CD14-positive monocyte (primary cell): ENCODE data around the gene MDFIC. TPM values are rescaled to one million over a fixed set of nuclear protein-coding genes. Genes with fewer than 3 reads are reported as not detected.

Experiments used
- DNase-seq, 3 donors: peaks; one replicate each; pipeline ENCODE4 v3.0.0-alpha.2; 2011 to 2022
- H2AFZ ChIP-seq: 2 replicates; pipeline ENCODE4 v1.6.0; 2012; ENCODE audit warnings: mild to moderate bottlenecking, low read depth, low read length, inconsistent platforms; ENCODE audit not compliant: insufficient read depth, poor library complexity, severe bottlenecking
- H3K27ac ChIP-seq, 2 donors: 1 replicate in 1 of 2; 2 replicates in 1 of 2; pipeline ENCODE4 v1.5.1; 2012 to 2013; ENCODE audit warnings: low read length in 2 of 2, control low read depth in 1 of 2, inconsistent platforms in 1 of 2, low read depth in 1 of 2, mild to moderate bottlenecking in 1 of 2
- H3K27me3 ChIP-seq, 2 donors: one replicate each; pipeline versions ENCODE4 v1.6.0 to v1.6.1; 2011 to 2013; ENCODE audit warnings: low read length in 2 of 2; ENCODE audit not compliant: control insufficient read depth in 2 of 2, insufficient read depth in 2 of 2
- H3K36me3 ChIP-seq, 2 donors: replicated peaks in 1 of 2; 1 replicate in 1 of 2; 2 replicates in 1 of 2; pipeline versions ENCODE4 v1.5.1 to v1.6.1; 2012 to 2013; ENCODE audit warnings: low read length in 2 of 2, control low read depth in 1 of 2, inconsistent platforms in 1 of 2, mild to moderate bottlenecking in 1 of 2; ENCODE audit not compliant: insufficient read depth in 2 of 2, control insufficient read depth in 1 of 2
- H3K4me1 ChIP-seq, 2 donors: 1 replicate in 1 of 2; 2 replicates in 1 of 2; pipeline versions ENCODE4 v1.5.1 to v1.6.1; 2012 to 2013; ENCODE audit warnings: low read length in 2 of 2, control low read depth in 1 of 2, inconsistent platforms in 1 of 2, mild to moderate bottlenecking in 1 of 2, moderate library complexity in 1 of 2; ENCODE audit not compliant: insufficient read depth in 2 of 2, control insufficient read depth in 1 of 2
- H3K4me2 ChIP-seq: replicated peaks from 2 replicates; pipeline ENCODE3; 2012; ENCODE audit warnings: low read length, moderate library complexity, mild to moderate bottlenecking; ENCODE audit not compliant: poor library complexity, severe bottlenecking; ENCODE audit errors: extremely low read depth
- H3K4me3 ChIP-seq, 3 experiments: fragments of 200-600 bp in 1 of 3; sonication (generic) in 1 of 3; replicated peaks in 1 of 3; 1 replicate in 2 of 3; 2 replicates in 1 of 3; pipeline ENCODE4 v1.5.1; 2011 to 2013; ENCODE audit warnings: low read length in 3 of 3, mild to moderate bottlenecking in 3 of 3, control low read depth in 2 of 3, low read depth in 2 of 3, inconsistent platforms in 1 of 3, moderate library complexity in 1 of 3
- H3K79me2 ChIP-seq: 2 replicates; pipeline ENCODE4 v1.6.0; 2012; ENCODE audit warnings: mild to moderate bottlenecking, control low read depth, inconsistent platforms, low read length, moderate library complexity; ENCODE audit not compliant: insufficient read depth
- H3K9ac ChIP-seq: 2 replicates; pipeline ENCODE4 v1.6.0; 2017; ENCODE audit warnings: low read length, mild to moderate bottlenecking; ENCODE audit not compliant: insufficient read depth, poor library complexity, severe bottlenecking
- H3K9me3 ChIP-seq, 2 donors: replicated peaks in 1 of 2; 1 replicate in 1 of 2; 2 replicates in 1 of 2; pipeline versions ENCODE4 v1.5.1 to v1.6.1; 2012 to 2013; ENCODE audit warnings: low read length in 2 of 2, control low read depth in 1 of 2; ENCODE audit not compliant: control insufficient read depth in 1 of 2, insufficient read depth in 1 of 2
- H4K20me1 ChIP-seq: 2 replicates; pipeline ENCODE4 v1.6.0; 2012; ENCODE audit warnings: mild to moderate bottlenecking, low read length, control low read depth, moderate library complexity; ENCODE audit not compliant: insufficient read depth
- H3K27ac Mint-ChIP-seq, 7 donors: one replicate each; pipeline ENCODE4 v1.8.0; 2020; ENCODE audit warnings: mild to moderate bottlenecking in 7 of 7, mixed read lengths in 7 of 7, moderate library complexity in 6 of 7, inconsistent platforms in 2 of 7
- H3K27me3 Mint-ChIP-seq, 3 donors: one replicate each; pipeline ENCODE4 v1.8.0; 2021 to 2022; ENCODE audit warnings: low read depth in 3 of 3, mild to moderate bottlenecking in 3 of 3, mixed read lengths in 3 of 3, moderate library complexity in 3 of 3, inconsistent platforms in 1 of 3
- H3K36me3 Mint-ChIP-seq, 2 donors: one replicate each; pipeline ENCODE4 v1.8.0; 2020; ENCODE audit warnings: mixed read lengths in 2 of 2, inconsistent platforms in 1 of 2, mild to moderate bottlenecking in 1 of 2
- H3K4me1 Mint-ChIP-seq: one replicate; pipeline ENCODE4 v1.8.0; 2020; ENCODE audit warnings: mild to moderate bottlenecking, mixed read lengths
- H3K4me3 Mint-ChIP-seq, 2 donors: one replicate each; pipeline ENCODE4 v1.8.0; 2020; ENCODE audit warnings: mild to moderate bottlenecking in 2 of 2, mixed read lengths in 2 of 2, moderate library complexity in 1 of 2
- H3K9me3 Mint-ChIP-seq, 7 donors: one replicate each; pipeline ENCODE4 v1.8.0; 2020 to 2022; ENCODE audit warnings: mixed read lengths in 7 of 7, mild to moderate bottlenecking in 6 of 7, moderate library complexity in 6 of 7, inconsistent platforms in 2 of 7
- CTCF ChIP-seq: fragments of 200-600 bp; IDR thresholded peaks from one replicate; pipeline ENCODE4 v1.8.0; 2022; ENCODE audit warnings: antibody characterized with exemption, mild to moderate bottlenecking
- WGBS: methylation state at CpG from one replicate; pipeline ENCODE4 v1.1.5; 2013; ENCODE audit warnings: missing lambda C conversion rate; ENCODE audit not compliant: insufficient coverage; 5-methylcytosine and 5-hydroxymethylcytosine counted together
- intact Hi-C, 2 donors: fragments of 100-400 bp; cut with micrococcal nuclease; formaldehyde crosslinking; loops; one replicate each; pipeline versions ENCODE4 v1.15.0 to v1.15.1; 2023
- polyA plus RNA-seq, 3 donors: library from polyadenylated mRNA; depleted of rRNA in 1 of 3; unstranded in 2 of 3; stranded (reverse) in 1 of 3; fragments of 300-500 nt in 2 of 3; fragments of >200 nt in 1 of 3; fragmentation: Illumina TruSeq in 2 of 3; gene quantifications; 1 replicate in 2 of 3; 2 replicates in 1 of 3; pipeline ENCODE4 v1.2.3, GENCODE V29; 2012 to 2021

The MDFIC gene
- polyA plus RNA-seq, 3 donors, result 13.0 to 30.0 (median 19.9) TPM

DNA sequence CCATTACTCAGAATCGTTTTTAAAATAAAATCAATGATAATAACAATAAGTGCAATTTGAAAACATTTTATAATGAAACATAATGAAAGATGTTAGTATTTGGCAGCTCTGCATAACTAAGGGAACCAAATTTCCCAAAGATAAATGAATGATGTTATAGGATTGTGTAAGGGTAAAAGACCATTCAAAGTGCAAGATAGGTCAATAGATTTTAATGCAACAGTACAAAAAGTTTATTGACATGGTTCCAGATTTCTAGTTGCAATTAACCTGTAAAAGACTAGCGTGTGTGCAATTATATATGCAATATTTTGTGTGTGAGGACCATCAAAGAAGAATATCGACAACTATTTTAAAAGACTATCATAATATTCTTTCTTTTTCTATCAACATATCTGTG is 122.3 kb downstream of the MDFIC start:
- no peaks in the 10 kb centered on the region for H3K36me3 ChIP-seq
- Mint-ChIP-seq H3K27ac (no peak overlapping the region), H3K9me3 (no peaks in the 10 kb centered on the region), H3K4me1 (peaks cover 9% of the 10 kb centered on the region), H3K36me3 (no peaks in the 10 kb centered on the region), H3K27me3 (no peaks in the 10 kb centered on the region), H3K4me3 (no peak overlapping the region)
- H3K27me3 ChIP-seq, result no peaks in the 10 kb centered on the region
- no peaks in the 10 kb centered on the region for H4K20me1 ChIP-seq
- H3K9me3 ChIP-seq, result no peaks in the 10 kb centered on the region
- no peak for TF ChIP-seq CTCF
- H3K27ac ChIP-seq, result no peak overlapping the region
- no CpG with 5 or more reads among the region's 3 CpGs for WGBS
- DNase-seq, result no peak
- H3K4me2 ChIP-seq, result no peak overlapping the region
- intact Hi-C loops, result no loop called here
- no peaks in the 10 kb centered on the region for H3K79me2 ChIP-seq
- peak overlapping the region; percentile 6 for H2AFZ ChIP-seq
- H3K4me1 ChIP-seq, result peaks cover 0 to 3% of the 10 kb centered on the region in 2 donors
- no peak overlapping the region for H3K9ac ChIP-seq
- no peak overlapping the region for H3K4me3 ChIP-seq

- H3K4me3 ChIP-seq, result no peak overlapping the region
- H3K4me3 Mint-ChIP-seq, result no peak overlapping the region
- H3K4me1 ChIP-seq, result peaks cover 0 to 3% of the 10 kb centered on the region in 2 donors
- peaks cover 0 to 7% (median 0%) of the 10 kb centered on the region in 7 donors for H3K9me3 Mint-ChIP-seq
- H2AFZ ChIP-seq, result no peak overlapping the region
- H3K27ac ChIP-seq, result no peak overlapping the region
- intact Hi-C loops, result no loop called here
- no peak overlapping the region for H3K4me2 ChIP-seq
- no peaks in the 10 kb centered on the region for H3K9me3 ChIP-seq
- H3K27me3 Mint-ChIP-seq, result peaks cover 0 to 2% (median 0%) of the 10 kb centered on the region in 3 donors
- H3K36me3 ChIP-seq, result no peaks in the 10 kb centered on the region
- H3K4me1 Mint-ChIP-seq, result peaks cover 7% of the 10 kb centered on the region
- H3K79me2 ChIP-seq, result no peaks in the 10 kb centered on the region
- H3K27ac Mint-ChIP-seq, result no peak overlapping the region
- no peak overlapping the region for H3K9ac ChIP-seq
- no CpG with 5 or more reads among the region's 6 CpGs for WGBS
- H3K36me3 Mint-ChIP-seq, result no peaks in the 10 kb centered on the region
- no peaks in the 10 kb centered on the region for H4K20me1 ChIP-seq
- no peaks in the 10 kb centered on the region for H3K27me3 ChIP-seq
- no peak for DNase-seq
- TF ChIP-seq CTCF, result no peak
These were observed 126.2 kb downstream of the MDFIC start for GRCh38 chr7:115047958-115048720.
